22Rv1 (cell line): ENCODE measurements around the gene RALY.

Experiments used
- CTCF ChIP-seq: fragments of 450-650 bp; IDR thresholded peaks from 2 replicates; pipeline ENCODE4 v1.5.1; 2017; ENCODE audit warnings: mild to moderate bottlenecking
- ZFX ChIP-seq: fragments of 450-650 bp; IDR thresholded peaks from 2 replicates; pipeline ENCODE4 v1.6.1; 2017; ENCODE audit warnings: antibody characterized with exemption, borderline replicate concordance

DNA sequence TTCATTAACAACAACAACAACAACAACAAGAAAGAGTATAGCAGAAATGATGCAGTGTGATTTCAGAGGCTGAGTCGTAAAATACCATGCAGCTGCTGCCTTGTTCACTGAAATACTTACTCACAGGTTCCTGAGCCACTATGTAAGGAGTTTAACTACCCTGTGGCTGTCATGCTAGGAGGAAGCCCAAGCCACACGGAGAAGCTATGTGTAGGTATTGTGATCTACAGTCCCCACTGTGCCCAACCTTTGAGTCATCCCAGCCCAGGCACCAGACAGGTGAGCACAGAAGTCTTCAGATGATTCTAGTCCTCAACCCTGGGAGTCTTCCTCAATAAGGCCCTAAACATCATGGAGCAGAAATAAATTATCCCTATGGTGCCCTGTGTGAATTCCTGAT, 14.6 kb upstream of the RALY start:
- no peak for TF ChIP-seq CTCF
- no peak for TF ChIP-seq ZFX
